IMR-90 (cell line): ENCODE measurements around the gene WDR47. TPM values are rescaled to one million over a fixed set of nuclear protein-coding genes. Genes with fewer than 3 reads are reported as not detected.

Experiments used
- ATAC-seq: fragments of 200-7000 bp; cut with Tn5 transposase; 2 replicates; pipeline ENCODE4 v1.9.1; 2020; ENCODE audit warnings: low read depth, mild to moderate bottlenecking, moderate library complexity
- BruUV-seq: library from RNA; stranded (reverse); fragments of 400-500 nt; replicated peaks from 2 replicates; lab custom pipeline; 2021; lab: Mats Ljungman, UMichigan
- CTCF ChIA-PET: fragments of 300-600 bp; formaldehyde crosslinking; extraction: SDS; loops from one replicate; lab custom pipeline; 2021; ENCODE audit warnings: antibody characterized with exemption; lab: Yijun Ruan, JAX
- POLR2A ChIA-PET: fragments of 300-600 bp; sonication (Branson Sonifier 250); formaldehyde crosslinking; loops from one replicate; lab custom pipeline; 2022; ENCODE audit warnings: antibody characterized with exemption; ENCODE audit not compliant: unreplicated experiment; lab: Charles Lee
- DNase-seq: peaks from one replicate; pipeline ENCODE4 v3.0.0; 2013
- H2AFZ ChIP-seq: replicated peaks from 2 replicates; pipeline ENCODE3; 2013; ENCODE audit warnings: low read length, mild to moderate bottlenecking; ENCODE audit not compliant: poor library complexity
- H2AK5ac ChIP-seq: 2 replicates; pipeline ENCODE4 v1.6.1; 2013; ENCODE audit warnings: low read depth, low read length, inconsistent platforms
- H2AK9ac ChIP-seq: replicated peaks from 2 replicates; pipeline ENCODE3; 2013; ENCODE audit warnings: mild to moderate bottlenecking, low read depth, low read length, moderate library complexity; ENCODE audit not compliant: poor library complexity
- H2BK120ac ChIP-seq: 2 replicates; pipeline ENCODE4 v1.6.1; 2013; ENCODE audit warnings: low read depth, low read length, inconsistent platforms
- H2BK15ac ChIP-seq: 3 replicates; pipeline ENCODE4 v1.6.1; 2013; ENCODE audit warnings: low read depth, low read length, inconsistent platforms
- H2BK20ac ChIP-seq: 2 replicates; pipeline ENCODE4 v1.6.1; 2013; ENCODE audit warnings: low read depth, mild to moderate bottlenecking, inconsistent platforms, low read length, moderate library complexity
- H2BK5ac ChIP-seq: 2 replicates; pipeline ENCODE4 v1.6.1; 2013; ENCODE audit warnings: mild to moderate bottlenecking, low read depth, low read length, inconsistent platforms; ENCODE audit not compliant: poor library complexity, severe bottlenecking
- H3K14ac ChIP-seq: replicated peaks from 2 replicates; pipeline ENCODE4 v1.6.1; 2013; ENCODE audit warnings: low read depth, low read length, inconsistent platforms
- H3K18ac ChIP-seq: 2 replicates; pipeline ENCODE4 v1.6.1; 2013; ENCODE audit warnings: low read depth, low read length, control low read depth
- H3K23ac ChIP-seq: 2 replicates; pipeline ENCODE4 v1.6.1; 2013; ENCODE audit warnings: low read depth, low read length, inconsistent platforms
- H3K27ac ChIP-seq: 2 replicates; pipeline ENCODE4 v1.5.1; 2013; ENCODE audit warnings: mild to moderate bottlenecking, control low read depth, low read length; ENCODE audit not compliant: insufficient read depth
- H3K27me3 ChIP-seq: 2 replicates; pipeline ENCODE4 v1.6.1; 2013; ENCODE audit warnings: low read length; ENCODE audit not compliant: control insufficient read depth, insufficient read depth
- H3K36me3 ChIP-seq: 2 replicates; pipeline ENCODE4 v1.6.1; 2013; ENCODE audit warnings: low read length, mixed read lengths; ENCODE audit not compliant: control insufficient read depth, insufficient read depth
- H3K4ac ChIP-seq: 2 replicates; pipeline ENCODE4 v1.6.1; 2013; ENCODE audit warnings: low read depth, low read length, inconsistent platforms
- H3K4me1 ChIP-seq: 2 replicates; pipeline ENCODE4 v1.6.1; 2013; ENCODE audit warnings: low read length, mixed read lengths; ENCODE audit not compliant: control insufficient read depth, insufficient read depth
- H3K4me2 ChIP-seq: 2 replicates; pipeline ENCODE4 v1.6.1; 2013; ENCODE audit warnings: low read depth, mild to moderate bottlenecking, control low read depth, low read length, moderate library complexity
- H3K4me3 ChIP-seq: 2 replicates; pipeline ENCODE4 v1.5.1; 2013; ENCODE audit warnings: low read depth, mild to moderate bottlenecking, control low read depth, low read length, moderate library complexity; ENCODE audit not compliant: insufficient read depth
- H3K56ac ChIP-seq: 2 replicates; pipeline ENCODE4 v1.6.1; 2013; ENCODE audit warnings: low read length, inconsistent platforms; ENCODE audit not compliant: insufficient read depth; ENCODE audit errors: extremely low read depth
- H3K79me1 ChIP-seq, 2 experiments: 2 replicates each; pipeline ENCODE4 v1.6.1; 2013; ENCODE audit warnings: low read length in 2 of 2, inconsistent platforms in 1 of 2, low read depth in 1 of 2
- H3K9ac ChIP-seq: 2 replicates; pipeline ENCODE4 v1.6.1; 2013; ENCODE audit warnings: low read depth, low read length, control low read depth
- H3K9me1 ChIP-seq: 2 replicates; pipeline ENCODE4 v1.6.1; 2013; ENCODE audit warnings: low read length, inconsistent platforms; ENCODE audit not compliant: insufficient read depth
- H3K9me3 ChIP-seq: 2 replicates; pipeline ENCODE4 v1.6.1; 2013; ENCODE audit warnings: low read length; ENCODE audit not compliant: control insufficient read depth, insufficient read depth
- H4K20me1 ChIP-seq: 2 replicates; pipeline ENCODE4 v1.6.1; 2013; ENCODE audit warnings: low read length, inconsistent platforms; ENCODE audit not compliant: insufficient read depth
- H4K5ac ChIP-seq: 2 replicates; pipeline ENCODE4 v1.6.1; 2013; ENCODE audit warnings: mild to moderate bottlenecking, low read depth, low read length, control low read depth
- H4K8ac ChIP-seq, 2 experiments: 2 replicates each; pipeline ENCODE4 v1.6.1; 2013; ENCODE audit warnings: low read depth in 2 of 2, low read length in 2 of 2, control low read depth in 1 of 2, inconsistent platforms in 1 of 2
- H4K91ac ChIP-seq: 2 replicates; pipeline ENCODE4 v1.6.1; 2013; ENCODE audit warnings: low read depth, low read length, inconsistent platforms; ENCODE audit not compliant: insufficient read depth
- BHLHE40 ChIP-seq: fragments of 150-350 bp; IDR thresholded peaks from 2 replicates; pipeline ENCODE4 v1.6.1; 2016; ENCODE audit warnings: mild to moderate bottlenecking, low read depth, low read length
- FOS ChIP-seq: fragments of 150-350 bp; IDR thresholded peaks from 2 replicates; pipeline ENCODE4 v1.6.1; 2016; ENCODE audit warnings: low read depth, low read length
- MAFK ChIP-seq: IDR thresholded peaks from 2 replicates; pipeline ENCODE4 v1.6.1; 2012; ENCODE audit warnings: low read depth, low read length, improper control_type of control experiment
- MAZ ChIP-seq: IDR thresholded peaks from 2 replicates; pipeline ENCODE4 v1.6.1; 2012; ENCODE audit warnings: low read depth, mild to moderate bottlenecking, low read length, improper control_type of control experiment, moderate library complexity, borderline replicate concordance
- RAD21 ChIP-seq: IDR thresholded peaks from 2 replicates; pipeline ENCODE4 v1.6.1; 2012; ENCODE audit warnings: low read length, improper control_type of control experiment
- SMC3 ChIP-seq: fragments of 150-350 bp; IDR thresholded peaks from 2 replicates; pipeline ENCODE4 v1.6.1; 2016; ENCODE audit warnings: low read depth, mild to moderate bottlenecking, antibody characterized with exemption, low read length, moderate library complexity
- WGBS, 2 experiments: methylation state at CpG; one replicate each; pipeline versions ENCODE4 v1.1.5 to v1.1.7; 2013; ENCODE audit warnings: missing lambda C conversion rate in 2 of 2; ENCODE audit not compliant: insufficient read length in 1 of 2; ENCODE audit errors: extremely low coverage in 2 of 2; 5-methylcytosine and 5-hydroxymethylcytosine counted together
- dilution Hi-C: fragments of 300-500 bp; cut with HindIII; formaldehyde crosslinking; loops from one replicate; pipeline ENCODE4 v1.14.3; 2018; ENCODE audit warnings: low sequenced_read_pairs; ENCODE audit not compliant: unreplicated experiment
- in situ Hi-C: fragments of 300-500 bp; cut with MboI; formaldehyde crosslinking; loops from 3 replicates; pipeline ENCODE4 v1.14.3; 2019; ENCODE audit warnings: low sequenced_read_pairs, inconsistent platforms, mixed read lengths
- intact Hi-C: fragments of 100-400 bp; cut with micrococcal nuclease; formaldehyde crosslinking; loops from 2 replicates; pipeline ENCODE4 v1.10.0; 2022
- polyA plus RNA-seq, 3 experiments: library from polyadenylated mRNA; depleted of rRNA; stranded (reverse); fragments of >200 nt; gene quantifications; 2 replicates each; pipeline ENCODE4 v1.2.3, GENCODE V29; 2012; ENCODE audit warnings: low replicate concordance in 1 of 3
- total RNA-seq: library from RNA; depleted of rRNA; stranded (reverse); fragments of >200 nt; gene quantifications from 2 replicates; pipeline ENCODE4 v1.2.3, GENCODE V29; 2012
- TF ChIP-seq, protein P1 (sequence below): fragments of 150-350 bp; IDR thresholded peaks from 2 replicates; pipeline ENCODE4 v1.6.1; 2017; ENCODE audit warnings: mild to moderate bottlenecking, antibody characterized with exemption, low read length, low read depth

WDR47 gene
- total and polyA plus RNA-seq, 2 of the 4 experiments (the other 2 are of a cell fraction), result 8.2 to 17.4 TPM

DNA sequence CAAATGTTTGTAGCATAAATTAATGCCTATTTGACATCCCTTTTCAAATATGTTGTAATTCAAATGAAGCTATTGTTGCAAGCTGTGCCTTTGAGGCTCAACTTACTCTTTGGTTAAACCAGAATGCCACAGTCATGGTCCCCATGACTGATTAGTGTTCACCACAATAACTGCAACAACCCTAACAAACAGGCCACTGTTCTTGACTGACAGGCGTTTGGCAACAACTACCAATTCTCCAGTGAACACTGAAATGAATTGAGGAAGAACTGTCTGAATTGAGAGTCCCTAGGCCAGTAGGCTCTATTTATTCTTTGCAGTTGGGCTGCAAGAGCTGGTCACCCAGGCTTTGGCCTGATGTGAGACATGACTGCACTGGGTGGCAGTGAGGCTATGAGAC lies 42.0 kb upstream of the WDR47 start:
- H3K36me3 ChIP-seq, result no peaks in the 10 kb centered on the region
- no peak overlapping the region for H3K18ac ChIP-seq
- TF ChIP-seq FOS (no peak), SMC3 (no peak), MAZ (no peak), MAFK (no peak), BHLHE40 (no peak), RAD21 (no peak)
- TF ChIP-seq, protein P1, sequence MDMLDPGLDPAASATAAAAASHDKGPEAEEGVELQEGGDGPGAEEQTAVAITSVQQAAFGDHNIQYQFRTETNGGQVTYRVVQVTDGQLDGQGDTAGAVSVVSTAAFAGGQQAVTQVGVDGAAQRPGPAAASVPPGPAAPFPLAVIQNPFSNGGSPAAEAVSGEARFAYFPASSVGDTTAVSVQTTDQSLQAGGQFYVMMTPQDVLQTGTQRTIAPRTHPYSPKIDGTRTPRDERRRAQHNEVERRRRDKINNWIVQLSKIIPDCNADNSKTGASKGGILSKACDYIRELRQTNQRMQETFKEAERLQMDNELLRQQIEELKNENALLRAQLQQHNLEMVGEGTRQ, result no peak
- no peak overlapping the region for H2AK9ac ChIP-seq
- no peak overlapping the region for H2BK15ac ChIP-seq
- H4K8ac ChIP-seq, result no peak overlapping the region
- no peak overlapping the region for H3K4me2 ChIP-seq
- POLR2A ChIA-PET, result interaction anchor here (1.1 kb wide), 1 partner anchor 8 kb away, joined by 4 read pairs; the partner anchor contains the start of gene TAF13
- no peak overlapping the region for H4K5ac ChIP-seq
- no peaks in the 10 kb centered on the region for H3K4me1 ChIP-seq
- H2AFZ ChIP-seq, result no peak overlapping the region
- no peak overlapping the region for H2AK5ac ChIP-seq
- BruUV-seq, result no TSS peak
- no peaks in the 10 kb centered on the region for H4K20me1 ChIP-seq
- H3K9me1 ChIP-seq, result no peaks in the 10 kb centered on the region
- dilution Hi-C loops, result no loop called here
- no CpG with 5 or more reads among the region's 1 CpG for WGBS, 2 experiments
- H3K27me3 ChIP-seq, result no peaks in the 10 kb centered on the region
- H3K9me3 ChIP-seq, result no peaks in the 10 kb centered on the region
- no peak overlapping the region for H3K4me3 ChIP-seq
- no peak overlapping the region for H3K27ac ChIP-seq
- no peak overlapping the region for H2BK120ac ChIP-seq
- no peak overlapping the region for H4K91ac ChIP-seq
- H3K79me1 ChIP-seq, result peaks cover 0 to 2% of the 10 kb centered on the region in 2 experiments; a peak in 1 of 4 replicates
- no peak overlapping the region for H3K56ac ChIP-seq
- H3K4ac ChIP-seq, result no peak overlapping the region
- no peak overlapping the region for H2BK20ac ChIP-seq
- intact Hi-C loops, result no loop called here
- no peak for ATAC-seq
- CTCF ChIA-PET, result no interaction called here
- in situ Hi-C loops, result no loop called here
- no peak for DNase-seq
- H3K23ac ChIP-seq, result no peak overlapping the region
- no peak overlapping the region for H2BK5ac ChIP-seq
- no peak overlapping the region for H3K14ac ChIP-seq
- H3K9ac ChIP-seq, result no peak overlapping the region
